DMS53 treated with DMSO at 0.1 percent for 48 hours (cell line): ENCODE results near the gene GGTLC2.
A peak's percentile ranks its signal among the peaks of the same experiment; 100 is the strongest.
"Not testable (repeated sequence)": the region's sequence is repeated elsewhere in the genome, so short reads cannot be mapped to it uniquely, and the experiment has no call there.

Experiments
- DNase-seq: peaks from one replicate; lab custom pipeline; 2025; ENCODE audit not compliant: unreplicated experiment; lab: John Stamatoyannopoulos, UW

The GGTLC2 gene

DNA sequence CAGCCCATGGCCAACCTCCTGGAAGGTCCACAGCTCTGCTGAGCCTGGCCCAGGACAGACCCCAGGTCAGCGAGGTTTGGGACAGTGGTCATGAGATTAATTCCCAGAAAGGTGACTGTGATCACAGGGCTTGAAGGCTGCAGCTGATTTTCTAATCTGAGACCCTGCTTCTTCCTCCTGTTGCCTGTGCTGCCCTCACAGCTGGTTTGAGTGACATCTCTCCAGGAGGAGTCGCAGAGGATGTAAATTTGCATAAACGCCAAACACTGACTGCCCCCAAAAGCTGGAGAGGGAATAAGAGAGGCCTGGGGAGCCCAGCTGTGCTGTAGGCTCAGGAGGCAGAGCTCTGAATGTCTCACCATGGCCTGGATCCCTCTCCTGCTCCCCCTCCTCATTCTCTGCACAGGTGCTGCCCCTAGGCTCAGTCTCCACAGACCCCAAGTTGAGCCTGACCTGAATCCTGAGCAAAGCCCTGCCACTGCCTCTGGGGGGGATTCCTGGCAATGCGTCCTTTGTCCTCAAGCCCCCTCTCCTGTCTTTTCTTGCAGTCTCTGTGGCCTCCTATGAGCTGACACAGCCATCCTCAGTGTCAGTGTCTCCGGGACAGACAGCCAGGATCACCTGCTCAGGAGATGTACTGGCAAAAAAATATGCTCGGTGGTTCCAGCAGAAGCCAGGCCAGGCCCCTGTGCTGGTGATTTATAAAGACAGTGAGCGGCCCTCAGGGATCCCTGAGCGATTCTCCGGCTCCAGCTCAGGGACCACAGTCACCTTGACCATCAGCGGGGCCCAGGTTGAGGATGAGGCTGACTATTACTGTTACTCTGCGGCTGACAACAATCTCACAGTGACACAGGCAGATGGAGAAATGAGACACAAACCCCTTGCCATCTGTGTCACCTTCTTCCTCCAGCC lies 23.8 kb downstream of the GGTLC2 start:
- DNase-seq, result no peak

DNA sequence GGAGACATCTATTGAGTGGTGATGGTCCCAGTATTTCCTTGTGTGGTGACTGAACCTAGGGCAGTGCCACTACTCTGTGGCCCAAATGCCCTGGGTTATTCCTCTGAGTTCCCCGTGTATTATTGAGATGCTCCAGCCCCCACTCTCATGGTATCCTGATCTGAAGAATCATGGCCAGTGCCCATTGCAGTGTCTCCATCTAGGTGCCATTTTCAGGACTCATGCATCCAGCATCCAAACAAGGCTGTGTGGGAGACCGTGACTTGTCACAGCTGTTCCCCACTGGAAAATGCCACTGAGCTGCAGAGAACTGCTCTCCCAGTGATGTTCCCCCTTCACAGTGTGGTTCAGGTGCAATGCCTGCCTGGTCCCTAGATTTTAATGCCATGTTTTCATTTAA lies 24.7 kb downstream of the GGTLC2 start:
- no peak for DNase-seq

DNA sequence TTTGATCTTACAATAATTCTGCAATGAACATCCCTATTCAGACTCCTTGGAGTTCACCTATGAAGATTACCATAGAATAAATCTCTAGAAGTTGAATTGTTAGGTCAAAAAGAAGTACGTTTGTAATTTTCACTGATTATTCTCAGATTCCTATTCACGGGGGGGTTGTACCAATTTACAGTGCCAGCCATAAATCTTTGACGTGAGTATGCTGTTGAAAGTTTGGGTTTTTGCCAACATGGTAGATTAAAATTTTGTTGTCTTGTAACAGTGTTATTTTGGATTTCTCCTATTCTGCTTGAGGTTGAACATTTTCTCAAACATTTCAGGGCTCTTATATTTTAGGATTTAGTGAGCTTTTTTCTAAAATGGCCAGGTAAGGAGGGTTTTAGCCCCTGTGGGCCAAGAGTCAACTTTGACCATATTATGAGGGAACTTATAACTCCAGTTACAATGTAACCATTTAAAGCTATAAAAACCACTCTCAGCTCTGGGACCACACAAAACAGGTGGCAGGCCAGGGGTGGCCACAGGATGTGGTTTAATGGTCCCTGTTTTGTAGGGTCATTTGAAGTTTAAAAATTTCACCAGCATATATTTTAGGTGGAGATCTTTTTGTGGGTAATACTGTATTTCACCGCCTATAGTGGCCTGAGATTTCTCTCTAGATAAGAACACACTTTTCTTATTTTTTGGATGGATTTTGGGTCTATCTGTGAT lies 25.8 kb downstream of the GGTLC2 start:
- DNase-seq, result no peak

DNA sequence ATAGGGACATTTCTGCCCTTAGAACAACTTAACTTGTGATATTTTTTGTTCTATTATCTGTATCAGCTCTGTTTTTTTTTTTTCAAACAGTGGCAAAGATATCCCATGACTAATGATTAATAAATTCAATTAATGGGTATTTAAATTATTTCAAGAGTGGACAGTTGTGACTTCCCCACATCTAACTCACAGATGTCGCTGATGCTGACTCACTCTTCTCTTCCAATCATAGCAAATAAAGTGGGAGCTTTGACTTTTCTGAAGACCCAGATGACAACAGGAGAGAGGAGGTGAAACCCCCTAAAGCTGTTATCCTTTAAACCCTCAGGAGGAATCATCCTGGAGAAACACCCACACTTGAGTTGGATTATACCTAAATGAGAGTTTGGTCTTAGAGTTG lies 27.1 kb downstream of the GGTLC2 start:
- no peak for DNase-seq

DNA sequence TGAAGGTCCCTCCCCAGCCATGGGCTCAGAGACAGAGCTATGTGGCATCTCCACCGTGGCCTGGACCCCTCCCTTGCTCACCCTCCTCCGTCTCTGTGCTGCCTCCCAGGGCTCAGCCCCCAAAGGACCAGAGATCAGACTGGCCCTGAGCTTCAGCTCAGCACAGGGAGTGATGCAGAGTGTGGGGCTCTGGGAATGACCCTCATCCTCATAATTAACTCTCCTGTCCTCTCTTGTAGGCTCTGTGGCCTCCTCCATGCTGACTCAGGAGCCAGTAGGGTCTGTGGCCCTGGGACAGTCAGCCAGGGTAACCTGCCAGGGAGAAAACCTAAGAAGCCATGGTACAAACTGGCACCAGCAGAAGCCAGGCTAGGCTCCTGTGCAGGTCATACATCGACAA lies 28.7 kb downstream of the GGTLC2 start:
- no peak for DNase-seq

DNA sequence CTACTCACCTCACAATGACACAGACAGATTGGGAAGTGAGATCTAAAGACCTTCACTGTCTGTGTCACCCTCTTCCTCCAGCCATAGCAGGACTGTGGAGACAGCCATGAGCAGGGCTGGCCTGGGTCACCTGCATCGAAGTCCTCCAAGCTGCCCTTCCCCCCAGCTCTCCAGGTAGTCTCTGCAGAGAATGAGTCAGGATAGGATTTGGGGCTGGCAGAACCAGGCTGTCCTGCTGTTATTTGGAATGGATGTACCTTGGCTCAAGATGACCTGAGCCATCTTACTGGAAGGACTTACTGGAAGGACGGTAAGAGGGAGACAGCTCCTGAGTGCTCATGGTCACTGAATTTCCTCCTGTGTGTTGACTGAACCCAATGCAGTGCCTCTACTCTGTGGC lies 29.2 kb downstream of the GGTLC2 start:
- DNase-seq, result no peak

DNA sequence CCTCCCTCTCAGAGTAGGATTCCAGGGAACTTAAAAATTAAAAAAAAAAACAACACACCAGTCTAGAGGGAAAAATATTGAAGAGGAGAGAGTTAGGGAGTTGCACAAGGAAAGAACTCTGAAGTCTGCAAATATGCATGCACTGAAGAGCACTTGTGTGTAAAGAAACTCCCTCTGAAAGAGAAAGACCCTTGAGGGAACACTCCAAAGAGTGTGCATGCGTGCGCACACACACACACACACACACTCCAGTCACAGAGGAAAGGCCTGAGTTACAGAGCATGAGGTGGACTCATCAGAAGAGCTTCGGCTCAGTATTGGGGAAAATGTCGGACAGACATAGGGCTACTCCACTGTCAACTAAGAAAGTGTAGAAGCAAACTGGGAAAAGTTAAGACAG lies 30.1 kb downstream of the GGTLC2 start:
- DNase-seq, result no peak

DNA sequence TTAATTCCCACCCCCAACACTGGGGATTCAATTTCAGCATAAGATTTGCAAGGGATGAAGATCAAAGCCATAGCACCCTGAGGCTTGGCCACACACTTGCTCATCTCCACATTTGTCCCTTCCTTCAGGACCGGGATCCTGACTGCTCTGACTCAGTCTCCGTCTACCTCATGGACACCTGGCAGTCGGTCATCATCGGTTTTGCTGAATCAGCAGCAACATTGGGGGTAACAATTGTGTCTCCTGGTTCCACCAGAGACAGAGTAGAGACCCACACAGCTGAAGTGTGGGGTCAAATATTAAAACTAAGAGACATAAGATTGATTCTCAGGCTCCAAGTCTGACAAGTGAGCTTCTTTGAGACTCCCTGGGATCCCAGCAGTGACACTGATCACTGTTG lies 34.6 kb downstream of the GGTLC2 start:
- DNase-seq, result no peak

DNA sequence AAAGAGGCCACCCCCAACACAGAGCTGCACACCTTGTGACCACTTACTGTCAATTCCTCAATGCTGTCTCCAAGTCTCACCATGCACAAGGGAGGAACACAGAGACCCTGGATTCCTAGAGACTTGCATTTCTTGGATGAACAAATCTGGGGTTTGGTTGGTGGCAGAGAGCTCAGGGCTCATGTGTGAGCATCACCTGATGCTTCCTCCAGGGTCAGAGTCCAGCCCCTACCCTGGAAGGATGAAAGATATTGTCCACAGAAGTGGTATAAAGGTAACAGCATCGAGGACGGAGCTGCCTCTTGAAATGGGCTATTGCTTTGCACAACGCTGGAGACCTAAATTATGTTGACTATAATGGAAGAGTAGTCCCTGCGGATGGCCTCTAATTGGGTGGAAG lies 36.0 kb downstream of the GGTLC2 start:
- no peak for DNase-seq

DNA sequence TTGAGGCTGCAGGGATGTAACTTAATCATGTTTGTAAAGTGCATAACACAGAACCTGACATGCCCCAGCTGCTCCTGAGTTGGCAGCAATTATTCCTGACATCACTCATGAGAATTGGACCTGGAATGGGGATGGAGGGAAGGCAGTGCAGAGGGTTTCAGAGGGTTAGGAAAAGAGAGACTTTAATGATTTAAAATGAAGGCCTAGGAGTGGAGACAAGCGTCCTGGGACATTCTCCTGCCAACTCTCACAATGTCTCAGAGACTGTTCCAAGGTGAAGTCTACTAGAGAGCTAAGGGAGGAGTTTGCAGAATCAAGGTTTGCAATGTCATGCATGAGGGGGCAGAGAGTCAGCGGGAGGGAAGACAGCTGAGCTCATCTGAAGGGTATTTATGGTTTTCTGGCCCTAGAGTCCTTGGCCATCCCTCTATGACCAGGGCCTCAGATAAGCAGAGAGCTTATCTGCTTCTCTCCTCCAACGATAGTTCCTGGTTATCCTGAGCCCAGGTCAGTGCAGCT lies 36.9 kb downstream of the GGTLC2 start:
- DNase-seq, result no peak

DNA sequence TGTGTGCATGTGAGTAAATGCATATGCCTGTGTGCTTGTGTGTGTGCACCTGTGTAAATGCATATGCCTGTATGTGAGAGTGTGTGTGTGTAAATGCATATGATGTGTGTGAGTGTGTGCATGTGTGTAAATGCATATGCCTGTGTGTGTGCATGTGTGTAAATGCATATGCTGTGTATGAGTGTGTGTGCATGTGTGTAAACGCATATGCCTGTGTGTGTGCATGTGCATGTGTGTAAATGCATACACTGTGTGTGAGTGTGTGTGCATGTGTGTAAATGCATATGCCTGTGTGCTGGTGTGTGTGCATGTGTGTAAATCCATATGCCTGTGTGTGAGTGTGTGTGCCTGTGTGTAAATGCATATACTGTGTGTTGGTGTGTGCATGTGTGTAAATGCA lies 37.8 kb downstream of the GGTLC2 start:
- DNase-seq, result no peak

DNA sequence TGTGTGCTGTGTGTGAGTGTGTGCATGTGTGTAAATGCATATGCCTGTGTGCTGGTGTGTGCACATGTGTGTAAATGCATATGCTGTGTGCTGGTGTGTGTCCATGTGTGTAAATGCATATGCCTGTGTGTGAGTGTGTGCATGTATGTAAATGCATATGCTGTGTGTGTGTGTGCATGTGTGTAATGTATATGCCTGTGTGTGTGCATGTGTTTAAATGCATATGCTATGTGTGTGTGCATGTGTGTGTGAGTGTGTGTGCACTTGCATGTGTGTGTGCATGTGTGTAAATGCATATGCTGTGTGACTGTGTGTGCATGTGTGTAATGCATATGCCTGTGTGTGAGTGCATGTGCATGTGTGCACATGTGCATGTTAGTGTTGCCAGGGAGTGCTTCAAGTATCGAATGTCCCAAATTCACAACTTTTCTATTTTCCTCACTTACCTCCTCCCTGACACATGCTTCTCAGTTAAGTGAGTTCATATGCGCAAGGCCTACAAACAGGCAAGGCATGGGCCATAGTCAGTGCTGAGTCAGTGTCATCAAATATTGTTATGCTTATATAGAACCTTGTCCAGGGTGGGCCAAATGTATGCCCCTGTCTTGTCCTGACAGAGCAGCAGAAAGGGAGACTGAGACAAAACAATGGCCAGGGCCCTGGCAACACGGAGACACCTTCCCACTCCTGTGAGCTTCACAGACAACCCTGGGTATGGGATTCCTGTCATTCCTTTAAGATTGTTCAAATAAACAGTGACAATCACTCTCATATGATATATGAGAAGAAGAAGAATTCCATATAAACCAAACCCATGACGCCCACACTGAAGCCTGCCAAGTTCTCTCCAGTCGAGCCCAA lies 38.6 kb downstream of the GGTLC2 start:
- no peak for DNase-seq

DNA sequence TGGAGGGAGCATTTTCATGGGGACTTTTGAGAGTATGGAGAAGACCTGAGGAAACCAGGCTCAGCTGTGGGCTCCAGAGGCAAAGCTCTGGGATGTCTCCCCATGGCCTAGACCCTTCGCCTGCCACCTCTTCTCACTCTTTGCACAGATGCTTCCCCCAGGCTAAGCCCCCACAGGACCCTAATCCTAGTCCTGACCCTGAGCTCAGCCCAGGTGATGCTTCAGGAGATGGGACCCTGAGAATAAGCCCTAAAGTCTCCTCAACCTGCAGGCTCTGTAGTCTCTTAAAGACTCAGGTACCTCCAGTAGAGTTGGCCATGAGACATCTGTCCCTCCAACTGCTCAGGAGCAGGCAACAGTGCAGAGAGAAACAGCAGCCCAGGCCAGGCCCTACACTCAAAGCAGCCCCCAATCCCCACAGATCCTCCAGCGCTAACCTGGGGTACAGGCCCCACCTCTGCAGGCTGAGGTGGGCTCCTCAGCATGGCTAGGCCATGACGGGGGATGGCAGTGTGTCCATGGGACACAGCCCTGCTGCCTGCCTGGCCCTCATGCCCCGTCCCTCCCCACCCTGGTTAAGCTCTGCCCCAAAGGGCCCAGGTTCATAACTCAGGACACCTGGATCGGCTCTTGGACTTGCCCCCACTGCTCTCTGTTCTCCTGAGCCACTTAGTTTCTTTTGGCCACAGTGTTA lies 39.4 kb downstream of the GGTLC2 start:
- no peak for DNase-seq

DNA sequence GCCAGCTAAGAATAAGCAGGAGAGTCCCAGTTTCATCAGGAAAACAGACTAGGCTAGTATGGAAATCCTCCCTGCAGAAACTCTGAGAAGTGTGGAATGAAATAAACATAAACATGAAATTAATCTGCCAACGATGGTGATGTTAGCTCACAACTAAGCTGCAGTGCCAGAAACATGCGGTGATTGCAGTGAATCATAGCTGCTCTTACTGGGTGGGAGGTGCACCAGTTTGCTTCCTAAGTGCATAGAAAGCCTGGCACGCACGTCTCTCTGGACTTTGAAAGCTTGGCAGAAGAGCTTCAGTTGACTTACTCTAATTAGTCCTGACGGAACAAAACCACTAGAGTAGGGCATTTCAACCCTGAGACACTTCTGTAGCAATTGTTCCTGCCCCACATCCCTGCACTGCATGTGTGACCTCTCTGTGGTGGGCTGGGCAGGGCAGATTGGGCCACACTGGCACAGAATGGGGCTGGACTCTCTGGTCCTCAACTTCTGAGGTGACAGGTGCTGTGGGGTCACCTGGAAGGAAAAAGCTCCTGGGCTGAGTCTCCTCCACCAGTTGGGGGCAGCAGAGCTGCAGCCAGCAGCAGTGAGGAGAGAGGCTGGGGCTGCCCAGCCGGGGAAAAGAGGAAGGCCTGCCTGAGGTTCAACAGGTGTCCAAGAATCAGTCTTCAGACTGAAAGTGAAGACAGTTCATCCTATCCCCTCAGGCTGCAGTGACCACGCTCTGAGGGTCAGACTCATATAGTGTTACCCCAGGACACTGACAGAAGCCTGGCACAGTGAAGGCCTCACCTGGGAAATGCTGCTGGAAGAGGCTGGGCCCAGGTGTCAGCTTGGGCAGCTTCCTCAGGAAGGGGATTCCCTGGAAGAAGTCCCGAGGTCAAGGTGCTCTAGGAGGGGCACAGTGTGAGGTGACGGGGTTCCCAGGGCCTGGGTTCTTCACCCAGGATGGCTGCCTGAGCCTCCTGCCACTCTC lies 40.5 kb downstream of the GGTLC2 start:
- peak; percentile 0 for DNase-seq

DNA sequence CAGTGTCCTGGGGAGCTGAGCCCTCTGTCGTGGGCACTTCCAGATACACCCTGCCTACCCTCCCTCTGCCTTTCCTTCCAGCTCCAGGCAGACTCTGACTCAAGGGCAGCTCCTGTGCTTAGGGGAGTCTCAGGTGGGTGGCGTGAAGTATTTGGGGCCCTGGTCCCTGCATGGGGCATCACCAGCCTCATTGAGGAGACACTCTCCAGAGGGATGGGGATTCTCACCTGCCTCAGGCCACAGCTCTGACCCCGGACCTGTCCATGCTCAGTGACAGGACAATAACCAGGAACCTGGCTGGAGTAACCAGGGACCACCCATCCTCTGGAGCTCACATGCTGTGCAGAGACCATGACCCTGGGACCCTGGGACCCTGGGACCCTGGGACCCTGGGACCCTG lies 41.2 kb downstream of the GGTLC2 start:
- no peak for DNase-seq

DNA sequence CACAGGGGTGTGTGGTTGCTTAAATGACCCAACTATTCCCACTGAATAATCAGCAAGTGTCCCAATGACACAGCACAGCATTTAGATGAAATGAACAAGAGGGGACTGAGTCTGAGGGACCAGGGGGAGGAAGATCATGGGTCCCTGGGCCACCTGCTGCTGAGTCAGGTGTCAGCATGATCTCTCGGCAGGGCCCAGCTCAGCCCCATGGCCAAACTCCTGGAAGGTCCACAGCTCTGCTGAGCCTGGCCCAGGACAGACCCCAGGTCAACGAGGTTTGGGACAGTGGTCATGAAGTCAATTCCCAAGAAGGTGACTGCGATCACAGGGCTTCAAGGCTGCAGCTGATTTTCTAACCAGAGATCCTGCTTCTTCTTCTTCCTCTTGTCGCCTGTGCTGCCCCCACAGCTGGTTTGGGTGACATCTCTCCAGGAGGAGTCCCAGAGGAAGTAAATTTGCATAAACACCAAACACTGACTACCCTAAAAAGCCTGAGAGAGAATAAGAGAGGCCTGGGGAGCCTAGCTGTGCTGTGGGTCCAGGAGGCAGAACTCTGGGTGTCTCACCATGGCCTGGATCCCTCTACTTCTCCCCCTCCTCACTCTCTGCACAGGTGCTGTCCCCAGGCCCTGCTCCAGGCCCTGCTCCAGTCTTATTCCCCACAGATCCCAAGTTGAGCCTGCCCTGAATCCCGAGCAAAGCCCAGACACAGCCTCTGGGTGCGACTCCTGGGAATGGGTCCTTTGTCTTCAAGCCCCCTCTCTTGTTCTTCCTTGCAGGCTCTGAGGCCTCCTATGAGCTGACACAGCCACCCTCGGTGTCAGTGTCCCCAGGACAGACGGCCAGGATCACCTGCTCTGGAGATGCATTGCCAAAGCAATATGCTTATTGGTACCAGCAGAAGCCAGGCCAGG lies 42.0 kb downstream of the GGTLC2 start:
- not testable (repeated sequence) for DNase-seq

DNA sequence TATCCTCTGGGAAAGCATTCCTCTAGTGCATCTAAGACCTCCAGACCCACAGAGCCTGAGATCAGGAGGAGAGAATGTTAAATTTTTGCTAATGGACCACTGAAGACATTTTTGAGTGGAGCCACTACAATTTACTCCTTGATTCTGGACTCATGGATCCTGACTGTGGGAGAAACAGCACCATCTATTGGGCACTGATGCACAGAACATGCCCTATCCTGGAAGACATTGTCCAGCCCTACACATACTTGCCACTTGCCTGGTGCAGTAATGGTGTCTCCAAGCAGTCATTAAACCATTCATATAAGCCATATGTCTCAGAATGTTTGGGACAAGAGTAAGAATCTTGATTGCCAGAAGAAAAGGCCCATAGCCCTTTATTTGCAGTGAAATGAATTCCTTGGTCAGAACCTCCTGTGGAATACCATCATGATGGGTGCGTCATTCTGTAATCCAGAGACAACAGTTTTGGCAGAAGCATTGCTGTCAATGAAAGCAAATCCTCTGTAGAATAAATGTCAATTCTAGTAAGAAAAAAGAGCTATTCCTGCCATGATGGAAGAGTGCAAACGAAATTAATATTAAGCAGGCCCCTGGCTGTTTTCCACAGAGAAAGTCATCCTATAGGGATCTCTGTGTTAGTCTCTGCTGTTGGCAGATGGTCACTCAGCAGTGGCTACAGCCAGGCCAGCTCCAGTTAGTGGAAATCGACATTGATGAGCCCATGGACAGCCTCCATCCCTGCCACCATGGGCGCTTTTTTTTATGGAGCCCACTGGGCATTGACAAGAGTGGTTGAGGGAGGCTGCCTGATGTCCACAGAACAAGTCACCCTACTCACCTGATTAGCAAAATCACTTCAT lies 43.5 kb downstream of the GGTLC2 start:
- no peak for DNase-seq
